OCI-LY1 (cell line): ENCODE results near the gene TMEM171.

Source experiments
- H2AFZ ChIP-seq: fragments of 200-600 bp; sonication (generic), shearing (Covaris generic); 2 replicates; pipeline ENCODE4 v1.6.0; 2014; ENCODE audit warnings: antibody characterized with exemption, mild to moderate bottlenecking, low read length
- H3F3A ChIP-seq: fragments of 200-600 bp; sonication (generic), shearing (Covaris generic); 2 replicates; pipeline ENCODE4 v1.6.0; 2014; ENCODE audit warnings: mild to moderate bottlenecking, antibody characterized with exemption, low read length, moderate library complexity; ENCODE audit not compliant: insufficient read depth
- H3K27ac ChIP-seq: fragments of 200-600 bp; sonication (generic); 2 replicates; pipeline ENCODE4 v1.5.1; 2014; ENCODE audit warnings: low read length, mixed run types, mild to moderate bottlenecking, low read depth; ENCODE audit not compliant: poor library complexity, severe bottlenecking
- H3K27me3 ChIP-seq: fragments of 200-600 bp; sonication (generic); 2 replicates; pipeline ENCODE4 v1.6.0; 2014; ENCODE audit warnings: antibody characterized with exemption, mild to moderate bottlenecking, low read length, moderate library complexity; ENCODE audit not compliant: insufficient read depth
- H3K36me3 ChIP-seq: fragments of 200-600 bp; sonication (generic); 2 replicates; pipeline ENCODE4 v1.6.1; 2014; ENCODE audit warnings: mild to moderate bottlenecking, antibody characterized with exemption, low read length, moderate library complexity, mixed read lengths; ENCODE audit not compliant: insufficient read depth
- H3K4me1 ChIP-seq: fragments of 200-600 bp; sonication (generic); 2 replicates; pipeline ENCODE4 v1.5.1; 2014; ENCODE audit warnings: mild to moderate bottlenecking, low read length, moderate library complexity; ENCODE audit not compliant: insufficient read depth, severe bottlenecking
- H3K4me2 ChIP-seq: fragments of 200-600 bp; sonication (generic), shearing (Covaris generic); 2 replicates; pipeline ENCODE4 v1.6.1; 2014; ENCODE audit warnings: low read length
- H3K4me3 ChIP-seq: fragments of 200-600 bp; sonication (generic); 2 replicates; pipeline ENCODE4 v1.5.1; 2014; ENCODE audit warnings: low read length, low read depth, mild to moderate bottlenecking, mixed read lengths; ENCODE audit not compliant: poor library complexity, severe bottlenecking
- H3K79me2 ChIP-seq: fragments of 200-600 bp; shearing (Covaris generic); 2 replicates; pipeline ENCODE4 v1.6.1; 2016; ENCODE audit warnings: mixed run types, low read length, mixed read lengths; ENCODE audit not compliant: insufficient read depth
- H3K9ac ChIP-seq: fragments of 200-600 bp; sonication (generic), shearing (Covaris generic); 2 replicates; pipeline ENCODE4 v1.6.1; 2014; ENCODE audit warnings: mild to moderate bottlenecking, low read length, mixed read lengths
- H3K9me2 ChIP-seq: fragments of 200-600 bp; sonication (generic), shearing (Covaris generic); 2 replicates; pipeline ENCODE4 v1.6.1; 2014; ENCODE audit warnings: low read depth, mild to moderate bottlenecking, low read length, mixed read lengths
- H3K9me3 ChIP-seq: fragments of 200-600 bp; shearing (Covaris generic); 2 replicates; pipeline ENCODE4 v1.6.1; 2014; ENCODE audit warnings: low read length, mixed read lengths
- H4K20me1 ChIP-seq: fragments of 200-600 bp; sonication (generic), shearing (Covaris generic); 2 replicates; pipeline ENCODE4 v1.6.0; 2016; ENCODE audit warnings: mild to moderate bottlenecking, low read length; ENCODE audit not compliant: insufficient read depth
- EZH2 ChIP-seq: fragments of 200-600 bp; sonication (generic), shearing (Covaris generic); IDR thresholded peaks from 2 replicates; pipeline ENCODE4 v1.8.0; 2017; ENCODE audit warnings: borderline replicate concordance, mixed run types, mild to moderate bottlenecking, antibody characterized with exemption, low read length, moderate library complexity, mixed read lengths
- TF ChIP-seq, protein P1 (sequence below): fragments of 200-600 bp; sonication (generic), shearing (Covaris generic); IDR thresholded peaks from 2 replicates; pipeline ENCODE4 v1.5.1; 2017; ENCODE audit warnings: mild to moderate bottlenecking, antibody characterized with exemption, low read length, moderate library complexity, mixed read lengths

The TMEM171 gene

DNA sequence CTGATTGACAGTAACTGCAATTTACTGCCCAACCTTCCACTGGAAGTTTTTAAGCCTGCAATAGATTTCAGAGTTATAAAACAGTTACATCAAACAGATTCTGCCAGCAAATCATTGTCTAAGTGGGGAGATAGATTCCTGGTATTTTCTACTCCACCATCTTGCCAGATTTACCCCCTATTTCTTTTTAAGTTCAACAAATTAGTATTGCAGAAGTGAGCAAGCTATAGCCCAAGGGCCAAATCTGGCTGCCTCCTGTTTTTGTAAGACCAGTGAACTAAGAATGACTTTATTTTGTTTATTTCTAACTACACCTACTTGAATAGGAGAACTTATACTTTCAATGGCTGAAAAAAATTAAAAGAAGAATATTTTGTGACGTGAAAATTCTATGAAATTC lies 8.8 kb upstream of the TMEM171 start:
- Histone ChIP-seq H3K79me2 (no peaks in the 10 kb centered on the region), H3K27ac (no peak overlapping the region), H3K9me2 (no peaks in the 10 kb centered on the region), H2AFZ (no peak overlapping the region), H3F3A (no peaks in the 10 kb centered on the region), H3K4me3 (no peak overlapping the region), H3K4me1 (no peaks in the 10 kb centered on the region), H4K20me1 (no peaks in the 10 kb centered on the region), H3K9ac (no peak overlapping the region), H3K27me3 (no peaks in the 10 kb centered on the region), H3K9me3 (no peaks in the 10 kb centered on the region), H3K36me3 (no peaks in the 10 kb centered on the region), H3K4me2 (no peak overlapping the region)
- TF ChIP-seq, protein P1, sequence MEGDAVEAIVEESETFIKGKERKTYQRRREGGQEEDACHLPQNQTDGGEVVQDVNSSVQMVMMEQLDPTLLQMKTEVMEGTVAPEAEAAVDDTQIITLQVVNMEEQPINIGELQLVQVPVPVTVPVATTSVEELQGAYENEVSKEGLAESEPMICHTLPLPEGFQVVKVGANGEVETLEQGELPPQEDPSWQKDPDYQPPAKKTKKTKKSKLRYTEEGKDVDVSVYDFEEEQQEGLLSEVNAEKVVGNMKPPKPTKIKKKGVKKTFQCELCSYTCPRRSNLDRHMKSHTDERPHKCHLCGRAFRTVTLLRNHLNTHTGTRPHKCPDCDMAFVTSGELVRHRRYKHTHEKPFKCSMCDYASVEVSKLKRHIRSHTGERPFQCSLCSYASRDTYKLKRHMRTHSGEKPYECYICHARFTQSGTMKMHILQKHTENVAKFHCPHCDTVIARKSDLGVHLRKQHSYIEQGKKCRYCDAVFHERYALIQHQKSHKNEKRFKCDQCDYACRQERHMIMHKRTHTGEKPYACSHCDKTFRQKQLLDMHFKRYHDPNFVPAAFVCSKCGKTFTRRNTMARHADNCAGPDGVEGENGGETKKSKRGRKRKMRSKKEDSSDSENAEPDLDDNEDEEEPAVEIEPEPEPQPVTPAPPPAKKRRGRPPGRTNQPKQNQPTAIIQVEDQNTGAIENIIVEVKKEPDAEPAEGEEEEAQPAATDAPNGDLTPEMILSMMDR = no peak
- TF ChIP-seq EZH2 = no peak

DNA sequence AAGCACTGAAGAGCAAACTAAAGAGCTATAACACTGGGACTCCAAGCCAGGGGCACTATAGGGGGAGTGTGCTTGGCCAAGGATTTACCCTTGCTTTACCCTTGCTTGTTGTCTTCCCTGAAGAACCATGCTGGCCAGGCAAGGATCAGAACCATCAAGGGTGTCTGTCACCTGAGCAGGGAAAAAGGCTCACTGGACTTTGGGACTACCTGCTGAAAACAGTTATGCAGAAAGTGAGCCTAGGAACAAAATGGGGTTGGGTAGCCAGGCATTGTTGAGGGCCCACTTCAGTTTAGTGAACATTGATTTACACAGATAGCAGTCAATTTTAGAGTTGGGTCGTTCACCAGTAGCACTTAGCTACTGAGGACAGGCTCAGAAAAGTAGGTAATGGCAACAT lies 8.0 kb upstream of the TMEM171 start:
- Histone ChIP-seq H3K36me3 (no peaks in the 10 kb centered on the region), H3K27ac (no peak overlapping the region), H3K9ac (no peak overlapping the region), H3K27me3 (no peaks in the 10 kb centered on the region), H3K9me3 (no peaks in the 10 kb centered on the region), H3K9me2 (no peaks in the 10 kb centered on the region), H4K20me1 (no peaks in the 10 kb centered on the region), H3K4me3 (no peak overlapping the region), H3K4me2 (no peak overlapping the region), H3K4me1 (no peaks in the 10 kb centered on the region), H3F3A (no peaks in the 10 kb centered on the region), H3K79me2 (no peaks in the 10 kb centered on the region), H2AFZ (no peak overlapping the region)
- TF ChIP-seq EZH2 = no peak
- TF ChIP-seq, protein P1 = no peak

DNA sequence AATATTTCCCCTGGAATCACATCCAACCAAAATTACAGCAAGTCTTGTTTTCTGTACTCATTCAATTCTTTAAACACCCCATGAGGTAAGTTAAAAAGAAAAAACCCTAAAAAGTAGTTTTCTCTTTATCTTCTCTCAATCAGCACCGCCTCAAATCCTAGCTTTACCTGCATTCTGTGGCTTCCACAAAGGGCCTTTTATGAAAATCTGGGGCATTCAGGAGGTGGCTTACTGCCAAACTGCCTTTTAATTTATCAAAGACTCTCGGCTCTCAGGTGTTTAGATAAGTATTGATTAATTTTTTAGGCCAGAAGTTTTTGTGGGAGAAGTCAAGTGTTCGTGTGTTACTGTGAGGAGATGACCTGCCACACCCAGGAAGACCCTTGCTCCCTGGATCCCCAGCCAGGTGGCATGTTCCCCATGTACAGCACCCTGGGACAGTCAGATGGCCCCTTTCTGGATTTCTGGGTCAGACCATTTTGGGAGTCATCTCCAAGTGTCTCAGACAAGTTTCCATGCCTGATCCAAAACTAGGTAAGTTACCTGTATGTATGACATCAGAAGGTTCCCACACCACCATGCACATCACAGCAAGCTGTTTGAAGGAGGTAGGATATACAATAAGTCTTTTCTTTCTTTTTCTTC lies 6.2 kb upstream of the TMEM171 start:
- Histone ChIP-seq H3K36me3 (no peaks in the 10 kb centered on the region), H3K4me2 (no peak overlapping the region), H3K9me2 (no peaks in the 10 kb centered on the region), H3K4me1 (no peaks in the 10 kb centered on the region), H3K4me3 (no peak overlapping the region), H3K27me3 (no peaks in the 10 kb centered on the region), H3K9ac (no peak overlapping the region), H4K20me1 (no peaks in the 10 kb centered on the region), H3K79me2 (no peaks in the 10 kb centered on the region), H3K9me3 (no peaks in the 10 kb centered on the region), H3K27ac (no peak overlapping the region), H3F3A (no peaks in the 10 kb centered on the region), H2AFZ (no peak overlapping the region)
- TF ChIP-seq, protein P1 = no peak
- TF ChIP-seq EZH2 = no peak
